Activated B cell treated with CpG ODN at 0.5 μM for 24 hours (primary cell): Measurements from ENCODE around the gene MINDY2. TPM values are rescaled to one million over a fixed set of nuclear protein-coding genes. Genes with fewer than 3 reads are reported as not detected.

Source experiments
- ATAC-seq: fragments of 200-7000 bp; cut with Tn5 transposase; one replicate; pipeline ENCODE4 v1.10.0; 2021; ENCODE audit warnings: low read depth, mild to moderate bottlenecking, moderate library complexity
- CTCF ChIA-PET: fragments of 350-600 bp; sonication (Branson Sonifier 250); formaldehyde crosslinking; loops from one replicate; lab custom pipeline; 2021; ENCODE audit warnings: antibody characterized with exemption; lab: Charles Lee
- POLR2A ChIA-PET: fragments of 350-600 bp; sonication (Branson Sonifier 250); formaldehyde crosslinking; loops from one replicate; lab custom pipeline; 2021; ENCODE audit warnings: antibody characterized with exemption; lab: Charles Lee
- DNase-seq: peaks from one replicate; pipeline ENCODE4 v3.0.0; 2022
- H3K27ac Mint-ChIP-seq: one replicate; pipeline ENCODE4 v1.8.0; 2020; ENCODE audit warnings: mixed read lengths
- H3K27me3 Mint-ChIP-seq: one replicate; pipeline ENCODE4 v1.8.0; 2021; ENCODE audit warnings: mixed read lengths
- H3K36me3 Mint-ChIP-seq: one replicate; pipeline ENCODE4 v1.8.0; 2021; ENCODE audit warnings: low read depth, mixed read lengths
- H3K4me1 Mint-ChIP-seq: one replicate; pipeline ENCODE4 v1.8.0; 2021; ENCODE audit warnings: mixed read lengths
- H3K4me3 Mint-ChIP-seq: one replicate; pipeline ENCODE4 v1.8.0; 2020; ENCODE audit warnings: mild to moderate bottlenecking, mixed read lengths
- H3K9me3 Mint-ChIP-seq: one replicate; pipeline ENCODE4 v1.8.0; 2020; ENCODE audit warnings: mixed read lengths
- CTCF ChIP-seq: fragments of 200-600 bp; IDR thresholded peaks from one replicate; pipeline ENCODE4 v1.8.0; 2022; ENCODE audit warnings: antibody characterized with exemption, mild to moderate bottlenecking
- intact Hi-C: fragments of 100-400 bp; cut with micrococcal nuclease; formaldehyde crosslinking; loops from one replicate; pipeline ENCODE4 v1.15.1; 2024
- total RNA-seq: library from RNA; stranded (reverse); gene quantifications from 2 replicates; pipeline ENCODE4 v1.2.3, GENCODE V29; 2022

Gene MINDY2
- total RNA-seq, 1 donor from 2014 or later, result 6.2 TPM

DNA sequence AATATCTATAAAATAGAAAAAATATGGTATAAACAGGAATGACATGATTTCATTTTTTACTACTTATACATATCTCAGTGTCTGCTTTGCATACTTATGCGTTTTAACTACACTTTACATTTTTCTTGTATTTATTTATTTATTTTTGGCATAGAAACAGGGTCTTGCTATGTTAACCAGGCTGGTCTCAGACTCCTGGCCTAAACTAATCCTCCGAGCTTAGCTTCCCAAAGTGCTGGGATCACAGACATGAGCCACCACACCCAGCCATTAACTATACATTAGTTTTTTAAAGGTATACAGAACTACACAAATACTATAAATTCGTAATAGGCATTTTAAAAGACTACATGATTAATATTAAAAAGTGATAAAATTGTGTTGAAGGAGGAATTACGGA lies 30.7 kb upstream of the MINDY2 start:
- H3K4me3 Mint-ChIP-seq, result no peak overlapping the region
- POLR2A ChIA-PET, result interaction anchor here (1.0 kb wide), 1 partner anchor 10 kb away, joined by 4 read pairs; the partner anchor contains the start of gene ADAM10
- DNase-seq (no peak), ATAC-seq (no peak)
- CTCF ChIA-PET, result no interaction called here
- no peak overlapping the region for H3K27ac Mint-ChIP-seq
- no peak for TF ChIP-seq CTCF
- intact Hi-C loops, result no loop called here
- H3K4me1 Mint-ChIP-seq, result peaks cover 83% of the 10 kb centered on the region
- H3K9me3 Mint-ChIP-seq, result no peaks in the 10 kb centered on the region
- H3K36me3 Mint-ChIP-seq, result no peaks in the 10 kb centered on the region
- no peaks in the 10 kb centered on the region for H3K27me3 Mint-ChIP-seq

GRCh38 chr15:58741032-58741431 lies 30.1 kb upstream of the MINDY2 start:
- no peak for DNase-seq
- intact Hi-C loops, result no loop called here
- Mint-ChIP-seq H3K4me3 (no peak overlapping the region), H3K27me3 (no peaks in the 10 kb centered on the region), H3K27ac (no peak overlapping the region), H3K4me1 (peaks cover 83% of the 10 kb centered on the region), H3K9me3 (no peaks in the 10 kb centered on the region), H3K36me3 (no peaks in the 10 kb centered on the region)
- TF ChIP-seq CTCF, result no peak
- ATAC-seq, result no peak
- ChIA-PET POLR2A (no interaction called here), CTCF (no interaction called here)

- Mint-ChIP-seq H3K27me3 (no peaks in the 10 kb centered on the region), H3K36me3 (no peaks in the 10 kb centered on the region), H3K9me3 (no peaks in the 10 kb centered on the region), H3K4me3 (no peak overlapping the region), H3K4me1 (peaks cover 80% of the 10 kb centered on the region), H3K27ac (no peak overlapping the region)
- intact Hi-C loops, result no loop called here
- TF ChIP-seq CTCF, result no peak
- CTCF ChIA-PET, result no interaction called here
- POLR2A ChIA-PET, result no interaction called here
- DNase-seq (no peak), ATAC-seq (no peak)
These were observed 28.9 kb upstream of the MINDY2 start for GRCh38 chr15:58742022-58742813.

DNA sequence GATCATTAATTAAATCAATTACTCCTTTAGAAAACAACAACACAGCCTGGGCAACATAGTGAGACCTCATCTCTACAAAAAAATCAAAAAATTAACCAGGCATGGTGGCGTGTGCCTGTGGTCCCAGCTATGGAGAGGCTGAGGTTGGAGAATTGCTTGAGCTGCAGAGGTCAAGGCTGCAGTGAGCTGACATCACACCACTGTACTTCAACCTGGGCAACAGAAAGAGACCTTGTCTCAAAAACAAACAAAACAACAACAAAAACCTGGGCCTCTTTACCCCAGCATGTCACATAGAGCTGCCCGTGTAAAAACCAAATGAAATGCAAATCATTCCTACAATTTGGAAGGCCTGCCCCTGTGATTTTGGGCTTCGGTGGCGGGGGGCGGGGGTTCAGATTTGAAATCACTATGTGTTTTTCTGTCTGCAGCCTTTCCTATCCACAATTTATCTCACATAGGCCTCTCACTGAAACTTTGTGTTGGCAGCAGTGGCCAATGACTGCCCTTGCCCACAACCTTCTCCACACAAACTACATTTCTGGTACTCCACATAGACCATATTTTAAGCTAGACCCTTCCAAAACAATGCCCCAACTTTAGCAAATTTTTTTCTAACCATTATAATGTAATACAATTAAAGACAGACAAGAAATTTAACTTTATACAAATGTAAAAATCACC lies 28.1 kb upstream of the MINDY2 start:
- H3K4me1 Mint-ChIP-seq, result peaks cover 79% of the 10 kb centered on the region
- CTCF ChIA-PET, result interaction anchor here (1.0 kb wide), 1 partner anchor 28 kb away, joined by 4 read pairs; the partner anchor contains the start of gene MINDY2
- POLR2A ChIA-PET, result interaction anchor here (0.6 to 0.7 kb wide), 2 partner anchors 15 to 85 kb away, joined by 3 read pairs; no protein-coding TSS in a partner anchor
- H3K9me3 Mint-ChIP-seq, result no peaks in the 10 kb centered on the region
- intact Hi-C loops, result no loop called here
- no peaks in the 10 kb centered on the region for H3K36me3 Mint-ChIP-seq
- ATAC-seq (no peak), DNase-seq (no peak)
- no peak for TF ChIP-seq CTCF
- peak overlapping the region; percentile 26 for H3K27ac Mint-ChIP-seq
- no peak overlapping the region for H3K4me3 Mint-ChIP-seq
- no peaks in the 10 kb centered on the region for H3K27me3 Mint-ChIP-seq

- intact Hi-C loops, result no loop called here
- H3K27me3 Mint-ChIP-seq, result no peaks in the 10 kb centered on the region
- CTCF ChIA-PET, result no interaction called here
- H3K4me3 Mint-ChIP-seq, result no peak overlapping the region
- peaks cover 9% of the 10 kb centered on the region for H3K36me3 Mint-ChIP-seq
- no peak for TF ChIP-seq CTCF
- H3K4me1 Mint-ChIP-seq, result peaks cover 73% of the 10 kb centered on the region
- H3K27ac Mint-ChIP-seq, result peak overlapping the region; percentile 4
- DNase-seq (no peak), ATAC-seq (no peak)
- H3K9me3 Mint-ChIP-seq, result no peaks in the 10 kb centered on the region
- POLR2A ChIA-PET, result interaction anchor here (1.0 to 1.1 kb wide), 2 partner anchors 19 to 25 kb away, joined by 3 to 4 read pairs; partner anchors contain the start of gene MINDY2
These were observed 24.9 kb upstream of the MINDY2 start for GRCh38 chr15:58746174-58746573.
